Astrocyte of the spinal cord (primary cell): ENCODE results near the gene PFDN6.

Experiments
- DNase-seq: peaks from one replicate; pipeline ENCODE4 v3.0.0; 2011; ENCODE audit warnings: low read depth, low spot score
- H3K4me3 ChIP-seq: 2 replicates; pipeline ENCODE4 v1.5.1; 2011; ENCODE audit warnings: low read depth, mild to moderate bottlenecking, low read length, moderate library complexity
- CTCF ChIP-seq: IDR thresholded peaks from 2 replicates; pipeline ENCODE4 v1.5.1; 2012; ENCODE audit warnings: low read depth, mild to moderate bottlenecking, low read length, inconsistent platforms
- in situ Hi-C: cut with HindIII; loops from 2 replicates; pipeline ENCODE4 v1.10.0; 2017; ENCODE audit warnings: low sequenced_read_pairs

PFDN6 gene

GRCh38 chr6:33288921-33289783 is at the start of gene PFDN6, which contains the start of gene WDR46:
Gene PFDN6, plus strand, starts transcription at chr6:33289601. Its CDS starts 256 bp downstream, at chr6:33289857.
Gene WDR46, minus strand, starts transcription at chr6:33289239. Its CDS starts 69 bp downstream, at chr6:33289170.
- TF ChIP-seq CTCF, result no peak
- peak within 1 kb of the TSS; percentile 95 for H3K4me3 ChIP-seq
- in situ Hi-C loops, result no loop called here
- DNase-seq, result peak; percentile 95

GRCh38 chr6:33241968-33242367 is 47.4 kb upstream of the PFDN6 start:
- in situ Hi-C loops, result no loop called here
- TF ChIP-seq CTCF, result no peak
- H3K4me3 ChIP-seq, result no peak overlapping the region
- no peak for DNase-seq

GRCh38 chr6:33243476-33243875 is 45.9 kb upstream of the PFDN6 start:
- in situ Hi-C loops, result no loop called here
- no peak for DNase-seq
- H3K4me3 ChIP-seq, result no peak overlapping the region
- no peak for TF ChIP-seq CTCF

GRCh38 chr6:33247977-33248642 is 41.3 kb upstream of the PFDN6 start:
- peak overlapping the region; percentile 48 for H3K4me3 ChIP-seq
- DNase-seq, result peak; percentile 83
- in situ Hi-C loops, result no loop called here
- TF ChIP-seq CTCF, result peak; percentile 85

- TF ChIP-seq CTCF, result no peak
- H3K4me3 ChIP-seq, result peak overlapping the region; percentile 48
- no peak for DNase-seq
- in situ Hi-C loops, result no loop called here
Measured at GRCh38 chr6:33248643-33248931, 40.8 kb upstream of the PFDN6 start.

GRCh38 chr6:33248932-33249731 is 40.3 kb upstream of the PFDN6 start:
- H3K4me3 ChIP-seq, result peak overlapping the region; percentile 48
- peak; percentile 20 for TF ChIP-seq CTCF
- in situ Hi-C loops, result no loop called here
- DNase-seq, result peak; percentile 99
